SKM-1 treated with dmso at 0.1 percent for 144 hours (cell line): Measurements from ENCODE around the gene DKKL1.
"Not testable (repeated sequence)": the region's sequence is repeated elsewhere in the genome, so short reads cannot be mapped to it uniquely, and the experiment has no call there.

ENCODE experiments used
- DNase-seq: peaks from one replicate; lab custom pipeline; 2025; ENCODE audit not compliant: unreplicated experiment; lab: John Stamatoyannopoulos, UW

The DKKL1 gene

DNA sequence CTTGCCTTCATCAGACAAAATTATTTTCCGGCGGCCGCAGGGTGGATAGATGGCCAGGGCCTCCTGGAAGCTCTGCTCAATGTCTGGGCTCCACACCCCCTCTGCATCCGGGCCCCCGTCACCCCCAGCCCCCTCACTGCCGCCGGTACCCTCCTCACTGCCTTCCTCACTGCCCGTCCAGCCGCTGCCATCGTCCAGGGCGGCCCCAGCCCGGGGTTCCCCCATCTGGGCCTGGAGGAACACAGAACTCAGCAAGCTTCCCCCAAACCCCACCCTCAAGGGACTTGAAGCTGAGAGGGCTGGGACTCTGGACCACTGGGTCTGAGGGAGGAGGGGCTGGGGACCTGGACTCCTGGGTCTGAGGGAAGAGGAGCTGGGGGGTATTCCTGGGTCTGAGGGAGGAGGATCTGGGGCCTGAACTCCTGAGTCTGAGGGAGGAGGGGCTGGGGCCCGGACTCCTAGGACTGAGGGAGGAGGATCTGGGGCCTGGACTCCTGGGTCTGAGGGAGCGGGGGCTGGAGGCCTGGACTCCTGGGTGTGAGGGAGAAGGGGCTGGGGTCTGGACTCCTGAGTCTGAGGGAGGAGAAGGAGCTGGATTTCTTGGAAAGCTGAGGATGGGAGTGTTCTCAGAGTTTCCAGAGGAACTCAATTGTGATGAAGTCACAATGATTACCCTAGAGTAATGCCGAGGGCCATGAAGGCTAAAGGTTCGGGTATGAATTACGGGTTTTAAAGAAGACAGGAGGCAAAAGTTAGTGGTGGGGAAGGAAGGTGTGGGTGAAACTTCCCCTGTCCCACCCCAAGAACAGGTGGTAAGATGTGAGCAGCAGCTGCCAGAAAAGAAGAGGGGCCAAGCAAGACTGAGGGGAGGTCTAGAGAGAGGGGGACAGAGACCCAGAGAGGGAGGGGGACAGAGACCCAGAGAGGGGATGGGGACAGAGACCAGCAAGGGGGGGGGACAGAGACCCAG is 3.5 kb upstream of the DKKL1 start:
- DNase-seq: no peak

DNA sequence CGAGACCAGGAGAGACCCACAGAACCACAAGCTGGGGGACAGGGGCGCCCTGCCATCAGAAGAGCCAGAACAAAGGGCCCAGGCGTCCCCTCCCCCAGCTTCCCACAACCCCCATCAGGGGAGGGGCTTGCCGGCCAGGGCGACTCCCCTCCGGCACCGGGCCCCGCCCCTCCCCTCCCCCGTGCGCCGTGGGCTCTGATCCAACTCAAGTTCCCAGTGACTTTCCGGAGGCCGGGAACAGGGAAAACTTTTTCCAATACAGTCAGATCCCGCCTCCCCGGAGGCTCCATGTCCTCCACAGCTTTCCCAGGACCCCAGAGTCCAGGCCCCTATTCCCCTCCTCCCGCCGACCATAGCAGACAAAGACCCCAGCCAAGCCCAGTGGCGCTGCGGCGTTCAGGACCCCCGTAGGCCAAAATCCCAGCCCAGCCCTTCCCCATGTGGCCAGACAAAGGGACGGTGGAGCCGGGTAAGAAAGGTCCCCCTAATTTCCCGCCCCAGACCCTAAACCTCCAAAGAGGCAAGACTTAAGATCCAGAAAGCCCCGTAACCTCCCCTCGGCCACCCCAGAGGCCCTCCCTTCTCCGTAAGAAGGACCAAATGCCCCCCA is 2.1 kb upstream of the DKKL1 start:
- DNase-seq: no peak

DNA sequence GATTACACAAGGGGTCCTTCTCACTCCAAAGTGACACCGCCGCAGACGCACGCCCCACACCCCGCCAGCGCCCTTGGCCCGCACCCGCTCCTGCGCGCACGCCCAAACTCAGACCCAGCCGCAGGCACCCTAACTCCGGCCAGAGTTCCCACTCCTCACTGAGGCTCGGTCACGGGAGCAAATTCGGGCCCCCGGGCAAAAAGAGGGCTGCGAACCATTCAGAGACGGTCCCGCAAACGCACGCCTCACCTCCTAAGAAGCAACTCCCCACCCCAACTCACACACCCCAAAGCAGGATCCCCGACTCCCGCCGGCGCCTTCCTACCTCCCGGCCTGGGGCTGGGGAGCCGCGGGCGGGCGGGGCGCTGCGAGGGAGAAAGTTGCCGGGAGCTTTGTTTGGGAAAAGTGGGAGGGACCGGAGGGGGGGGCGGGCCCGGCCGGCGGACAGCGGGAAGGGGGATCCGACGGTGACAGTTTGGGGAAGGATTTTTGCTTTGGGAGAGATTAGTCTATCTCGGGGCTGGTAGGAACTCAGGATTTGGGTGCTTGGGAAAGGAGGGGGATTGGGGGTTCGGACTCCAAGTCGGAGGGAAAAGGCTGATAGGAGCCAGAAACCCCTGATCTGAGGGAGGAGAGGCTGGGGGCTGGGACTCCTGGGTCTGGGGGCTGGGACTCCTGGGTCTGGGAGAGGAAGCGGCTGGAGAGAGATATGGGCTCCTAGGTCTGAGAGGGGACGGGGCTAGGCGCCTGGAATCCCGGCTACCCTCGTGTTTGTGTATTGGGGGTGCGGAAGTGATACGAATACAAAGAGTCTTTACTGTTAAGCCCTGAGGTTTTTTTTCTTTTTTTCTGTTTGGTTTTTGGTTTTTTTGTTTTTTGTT is 1.4 kb upstream of the DKKL1 start, which contains the start of gene TEAD2:
TSS of gene TEAD2 (minus strand) at position 369 of the 881 bp plus-strand sequence. CDS start 2,341 bp downstream, outside the sequence.
- no peak for DNase-seq

DNA sequence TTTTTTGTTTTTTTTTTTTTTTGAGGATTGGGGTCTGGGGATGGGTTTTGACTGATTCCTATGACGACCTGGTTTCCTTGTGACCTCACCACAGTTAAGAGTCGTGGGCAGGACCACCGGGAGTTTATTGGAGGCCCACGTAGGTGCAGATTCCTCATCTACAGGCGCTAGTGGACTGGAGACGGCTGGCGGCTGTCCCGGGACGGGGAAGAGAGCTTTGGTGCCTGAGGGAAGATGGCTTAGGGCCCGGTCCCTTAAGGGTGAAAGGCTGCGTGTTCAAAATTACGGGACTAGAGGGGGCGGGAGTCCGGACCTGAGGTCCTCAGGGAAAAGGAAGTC is 779 bp upstream of the DKKL1 start:
- no peak for DNase-seq

DNA sequence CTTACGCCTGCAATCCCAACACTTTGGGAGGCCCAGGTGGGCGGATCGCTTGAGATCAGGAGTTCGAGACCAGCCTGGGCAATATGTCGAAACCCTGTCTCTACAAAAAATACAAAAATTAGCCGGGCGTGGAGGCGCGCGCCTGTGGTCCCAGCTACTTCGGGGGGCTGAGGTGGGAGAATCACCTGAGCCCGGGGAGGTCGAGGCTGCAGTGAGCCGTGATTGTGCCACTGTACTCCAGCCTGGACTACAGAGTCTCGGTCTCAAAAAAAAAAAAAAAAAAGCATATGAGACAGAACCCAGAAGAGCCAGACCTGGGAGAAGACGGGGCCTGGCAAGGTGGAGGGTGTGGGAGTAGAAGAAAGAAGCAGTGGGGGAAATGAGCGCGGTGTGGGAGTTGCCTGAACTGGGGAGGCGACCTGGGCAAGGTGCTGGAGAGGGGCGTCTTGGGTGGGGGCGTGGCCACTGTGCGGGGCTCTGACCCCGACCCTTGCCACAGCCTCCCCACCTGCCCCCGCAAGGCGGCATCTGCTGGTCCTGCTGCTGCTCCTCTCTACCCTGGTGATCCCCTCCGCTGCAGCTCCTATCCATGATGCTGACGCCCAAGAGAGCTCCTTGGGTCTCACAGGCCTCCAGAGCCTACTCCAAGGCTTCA is 533 bp downstream of the DKKL1 start:
- DNase-seq: no peak

DNA sequence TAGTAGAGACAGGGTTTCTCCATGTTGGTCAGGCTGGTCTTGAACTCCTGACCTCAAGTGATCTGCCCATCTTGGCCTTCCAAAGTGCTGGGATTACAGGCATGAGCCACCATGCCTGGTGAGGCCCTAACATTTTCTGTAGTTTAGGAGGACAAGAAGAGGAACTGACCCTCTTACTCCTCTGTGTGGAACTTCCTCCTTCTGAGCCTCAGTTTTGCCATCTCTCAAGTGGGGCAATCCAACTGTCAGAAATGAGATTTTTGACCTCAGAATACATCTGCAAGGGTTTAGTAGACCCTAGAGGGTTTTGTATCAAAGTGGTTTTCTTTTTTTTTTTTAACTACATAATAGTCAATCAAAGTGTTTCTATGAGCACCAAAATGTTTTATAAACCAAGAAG is 2.4 kb downstream of the DKKL1 start:
- no peak for DNase-seq

DNA sequence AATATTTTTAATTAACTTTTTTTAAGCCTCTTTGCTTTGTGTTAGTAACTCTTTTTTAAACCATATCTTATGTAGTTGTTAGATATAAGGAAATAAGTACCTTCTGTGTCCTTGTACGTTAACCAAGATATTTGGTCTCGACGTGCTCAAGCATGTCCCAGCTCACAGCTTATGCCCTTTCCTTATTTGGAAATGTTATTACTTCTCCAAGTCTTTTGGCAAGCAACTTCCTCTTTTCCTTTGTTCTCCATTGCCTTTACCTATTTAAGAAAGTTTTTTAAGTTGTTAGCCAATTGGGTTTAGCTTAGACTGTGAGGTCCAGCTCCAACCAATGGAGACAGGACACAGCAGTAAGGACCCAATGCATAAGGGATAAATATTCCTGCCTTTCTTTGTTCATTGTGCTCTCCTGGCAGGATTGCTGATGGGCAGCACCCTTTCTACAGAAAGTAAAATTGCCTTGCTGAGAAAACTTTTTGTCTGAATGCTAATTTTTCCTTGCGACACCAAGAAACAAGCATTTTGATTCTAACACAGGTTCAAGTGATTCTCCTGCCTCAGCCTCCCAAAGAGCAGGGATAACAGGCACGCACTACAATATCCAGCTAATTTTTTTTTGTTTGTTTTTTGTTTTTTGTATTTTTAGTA is 5.2 kb downstream of the DKKL1 start:
- DNase-seq: peak; percentile 78

DNA sequence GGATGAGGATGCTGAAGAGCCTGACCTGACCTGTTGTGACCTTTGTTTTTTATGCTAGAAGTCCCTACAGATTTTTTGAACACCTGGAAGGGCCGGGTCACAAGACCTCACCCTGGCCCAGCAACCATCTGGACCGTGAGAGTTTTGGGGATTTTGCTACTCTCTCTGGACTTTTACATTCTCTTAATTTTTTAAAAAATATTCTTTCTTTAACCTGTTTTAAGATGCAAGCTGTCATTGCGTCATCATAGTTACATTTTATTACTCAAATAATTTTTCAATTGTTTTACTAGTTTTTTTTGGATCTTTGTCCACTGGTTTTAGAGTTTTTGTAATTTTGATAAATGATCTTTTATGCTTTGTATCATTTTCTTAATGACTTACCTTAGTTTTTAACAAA is 7.5 kb downstream of the DKKL1 start:
- DNase-seq: no peak

DNA sequence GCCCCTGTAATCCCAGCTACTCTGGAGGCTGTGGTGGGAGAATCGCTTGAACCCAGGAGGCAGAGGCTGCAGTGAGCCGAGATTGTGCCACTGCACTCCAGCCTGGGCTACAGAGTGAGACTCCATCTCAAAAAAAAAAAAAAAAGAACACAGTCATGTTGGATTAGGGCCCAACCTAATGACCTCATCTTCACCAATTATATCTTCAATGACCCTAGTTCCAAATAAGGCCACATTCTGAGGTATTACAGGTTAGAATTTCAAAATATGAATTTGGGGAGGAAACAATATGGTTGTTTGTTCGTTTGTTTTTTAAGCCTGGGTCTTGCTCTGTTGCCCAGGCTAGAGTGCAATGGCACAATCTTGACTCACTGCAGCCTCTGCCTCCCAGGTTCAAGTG is 9.5 kb downstream of the DKKL1 start:
- not testable (repeated sequence) for DNase-seq

DNA sequence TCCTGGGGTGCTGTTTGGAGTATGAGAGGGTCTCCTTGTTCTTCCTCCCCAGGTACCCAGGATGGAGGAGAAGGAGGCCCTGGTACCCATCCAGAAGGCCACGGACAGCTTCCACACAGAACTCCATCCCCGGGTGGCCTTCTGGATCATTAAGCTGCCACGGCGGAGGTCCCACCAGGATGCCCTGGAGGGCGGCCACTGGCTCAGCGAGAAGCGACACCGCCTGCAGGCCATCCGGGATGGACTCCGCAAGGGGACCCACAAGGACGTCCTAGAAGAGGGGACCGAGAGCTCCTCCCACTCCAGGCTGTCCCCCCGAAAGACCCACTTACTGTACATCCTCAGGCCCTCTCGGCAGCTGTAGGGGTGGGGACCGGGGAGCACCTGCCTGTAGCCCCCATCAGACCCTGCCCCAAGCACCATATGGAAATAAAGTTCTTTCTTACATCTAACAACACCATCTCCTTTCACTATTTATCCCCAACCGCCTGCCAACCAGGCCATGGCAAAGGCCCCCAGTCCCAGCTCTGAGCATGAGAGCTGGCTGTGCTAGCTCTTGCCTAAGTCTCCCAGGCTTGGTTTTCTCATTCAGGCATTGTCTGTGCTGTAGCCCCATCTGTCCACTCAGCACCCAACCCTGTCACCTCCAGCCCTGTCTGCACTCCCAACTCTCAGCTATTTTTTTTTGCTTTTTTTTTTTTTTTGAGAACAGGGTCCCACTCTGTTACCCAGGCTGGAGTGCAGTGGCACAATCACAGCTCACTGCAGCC is 11.2 kb downstream of the DKKL1 start:
- no peak for DNase-seq

DNA sequence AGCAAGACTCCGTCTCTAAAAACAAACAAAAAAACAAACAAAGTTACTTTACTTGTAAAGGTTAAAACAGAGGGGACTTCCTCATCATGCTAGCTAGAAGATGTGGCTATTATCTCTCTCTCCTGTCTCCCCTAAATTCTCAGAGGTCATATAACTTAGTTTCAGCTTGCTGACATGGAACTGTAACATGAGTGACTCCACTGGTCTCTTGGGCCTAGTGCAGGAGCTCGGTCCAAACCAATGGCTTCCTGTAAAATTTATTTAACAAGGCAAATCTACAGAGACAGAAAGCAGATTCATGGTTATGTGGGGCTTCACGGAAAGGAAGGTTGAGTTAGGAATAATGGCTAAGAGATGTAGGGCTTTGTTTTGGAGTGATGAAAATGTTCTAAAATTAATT is 14.8 kb downstream of the DKKL1 start:
- DNase-seq: no peak

DNA sequence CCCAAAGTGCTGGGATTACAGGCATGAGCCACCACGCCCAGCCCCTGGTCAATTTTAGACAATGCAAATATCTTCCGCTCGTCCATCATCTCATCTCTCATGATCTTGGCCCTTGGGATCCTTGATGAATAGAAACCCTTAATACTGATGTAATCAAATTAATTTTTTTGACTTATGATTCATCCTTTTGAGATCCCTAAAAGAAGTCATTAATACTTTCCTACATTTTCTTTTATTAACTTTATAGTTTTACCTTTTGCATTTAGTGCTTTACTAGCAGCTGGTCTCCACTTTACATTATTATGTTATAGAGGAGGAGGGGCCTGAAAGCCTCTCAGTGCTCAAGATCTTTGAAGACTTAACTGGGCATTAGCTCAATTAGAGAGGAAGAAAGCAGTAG is 16.7 kb downstream of the DKKL1 start:
- no peak for DNase-seq

DNA sequence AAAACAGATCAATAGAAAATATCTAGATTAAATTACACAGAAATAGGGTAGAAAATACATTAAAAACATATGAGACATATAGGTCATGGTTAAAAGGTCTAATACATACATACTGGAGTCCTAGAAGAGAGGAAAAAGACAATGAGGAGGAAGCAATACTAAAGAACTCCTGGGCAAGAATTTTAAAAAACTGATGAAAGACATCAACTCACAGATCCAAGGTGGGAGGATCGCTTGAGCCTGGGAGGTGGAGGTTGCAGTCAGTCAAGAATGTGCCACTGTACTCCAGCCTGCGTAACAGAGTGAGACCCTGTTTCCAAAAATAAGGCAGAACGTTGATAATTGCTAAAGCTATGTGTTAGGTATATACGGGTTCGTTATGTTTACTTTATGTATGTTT is 19.0 kb downstream of the DKKL1 start:
- no peak for DNase-seq

DNA sequence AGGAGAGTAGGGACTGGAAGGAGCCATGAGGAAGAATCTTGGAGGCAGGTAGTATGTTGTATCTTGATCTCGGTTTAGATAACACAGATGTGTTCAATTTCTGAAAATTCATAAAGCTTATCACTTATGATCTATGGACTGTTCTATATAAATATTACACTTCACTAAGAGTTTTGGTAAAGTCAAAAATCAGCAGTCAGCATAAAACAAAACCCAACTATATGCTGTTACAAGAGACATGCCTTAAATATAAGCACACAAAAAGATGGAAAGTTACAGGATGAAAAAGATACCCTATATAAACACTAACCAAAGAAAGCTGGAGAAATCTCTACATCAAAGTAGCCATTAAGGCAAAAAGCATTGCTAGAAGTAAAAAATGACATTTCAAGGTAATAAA is 19.9 kb downstream of the DKKL1 start:
- no peak for DNase-seq

DNA sequence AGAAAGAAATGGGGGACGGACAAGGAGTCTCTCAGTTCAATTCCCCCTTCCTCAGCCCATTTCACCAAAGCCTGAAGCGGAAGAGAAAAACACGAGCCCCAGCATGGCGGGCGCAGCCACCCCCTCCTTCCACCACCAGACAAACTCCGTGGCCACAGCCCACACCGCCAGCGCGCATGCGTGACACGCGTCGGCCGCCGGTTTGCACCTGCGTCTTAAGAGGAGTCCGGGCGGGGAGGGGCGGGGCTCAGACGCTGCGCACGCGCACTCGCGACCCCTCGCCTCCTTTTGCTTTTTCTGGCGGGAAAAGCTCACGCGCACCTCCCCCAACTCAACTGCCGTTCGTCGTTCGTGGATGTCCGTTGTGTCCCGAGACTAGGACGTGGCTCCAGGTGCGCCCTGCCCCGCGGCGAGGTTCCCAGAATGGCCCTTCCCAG is 24.3 kb downstream of the DKKL1 start, which contains the start of gene KASH5:
TSS of gene KASH5 (plus strand) at position 314 of the 437 bp plus-strand sequence. CDS start 2,635 bp downstream, outside the sequence.
- no peak for DNase-seq

DNA sequence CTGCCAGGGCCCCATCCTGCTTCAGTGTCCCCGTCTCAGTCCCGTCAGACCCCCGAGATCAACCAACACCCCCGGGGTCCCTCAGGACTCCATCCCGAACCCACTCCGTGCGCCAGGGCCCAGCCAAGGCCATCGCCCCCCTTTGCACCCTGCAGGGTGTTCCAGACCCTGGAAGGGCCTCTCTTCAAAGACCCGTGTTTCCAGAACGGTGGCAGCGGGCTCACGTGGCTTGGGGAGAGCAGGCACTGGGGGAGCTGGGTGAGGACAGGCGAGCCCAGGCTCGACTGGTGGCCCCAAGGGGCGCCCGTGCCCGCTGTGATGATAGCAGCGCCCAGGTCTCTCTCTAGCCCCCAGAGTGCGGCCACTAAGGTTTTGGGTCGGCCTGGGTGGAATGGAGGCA is 25.7 kb downstream of the DKKL1 start:
- DNase-seq: no peak

DNA sequence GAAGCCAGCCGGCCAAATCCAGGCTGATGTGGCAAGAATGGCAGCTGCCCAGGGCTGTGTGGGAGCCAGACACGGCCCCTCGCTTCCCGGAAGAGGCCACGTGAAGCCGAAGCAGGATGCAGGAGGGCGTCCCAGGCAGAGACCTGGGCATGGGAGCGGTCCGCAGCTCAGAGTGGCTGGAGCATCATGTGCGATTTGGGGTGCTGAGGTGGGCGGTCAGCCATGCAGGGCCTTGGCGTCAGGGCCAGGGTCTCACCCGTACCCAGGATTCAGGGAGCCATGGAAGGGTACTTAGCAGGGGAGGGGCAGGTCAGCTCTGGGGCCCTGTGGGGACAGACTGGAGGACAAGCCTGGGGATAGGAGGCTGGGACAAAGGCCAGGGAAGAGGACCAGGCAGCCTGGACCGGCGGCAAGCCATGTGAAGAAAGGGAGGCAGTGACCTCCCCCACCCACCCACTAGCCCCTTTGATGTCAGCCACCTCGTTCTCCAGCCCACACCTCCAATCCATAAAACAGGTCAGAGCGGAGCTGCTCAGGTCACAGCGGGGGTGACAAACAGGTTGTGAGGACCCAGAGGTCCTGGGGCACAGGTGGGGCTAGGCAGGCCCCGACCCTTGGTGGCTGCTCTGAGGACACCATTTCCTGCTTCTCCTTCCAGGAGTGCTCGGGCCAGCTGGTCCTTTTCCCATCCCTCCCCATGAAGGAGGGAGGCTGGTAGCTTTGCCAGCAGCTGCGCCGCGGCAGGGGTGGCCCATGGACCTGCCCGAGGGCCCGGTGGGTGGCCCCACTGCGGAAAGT is 26.7 kb downstream of the DKKL1 start:
- no peak for DNase-seq

DNA sequence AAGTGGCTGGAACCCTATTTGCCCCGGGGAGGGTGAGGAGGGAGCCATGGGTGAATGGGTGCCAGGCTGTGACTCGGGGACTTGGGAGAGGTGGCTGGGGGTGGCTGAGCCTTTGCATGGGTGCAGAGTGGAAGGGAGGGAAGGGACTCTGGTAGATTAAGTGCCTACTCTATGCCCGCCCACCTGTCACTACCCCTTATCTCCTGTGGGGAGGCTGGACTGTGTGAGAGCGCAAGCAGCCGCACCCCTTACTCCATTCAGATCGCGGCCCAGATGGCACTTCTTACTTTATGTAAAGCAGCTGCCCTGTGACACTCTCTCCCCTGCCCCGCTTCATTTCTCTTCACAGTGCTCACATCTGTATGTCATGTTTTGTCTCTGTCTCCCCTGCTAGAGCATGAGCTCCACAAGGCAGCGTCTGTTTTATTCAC is 27.3 kb downstream of the DKKL1 start:
- DNase-seq: no peak
